ENCODE results near the gene ATMIN.

The ATMIN gene, protein sequence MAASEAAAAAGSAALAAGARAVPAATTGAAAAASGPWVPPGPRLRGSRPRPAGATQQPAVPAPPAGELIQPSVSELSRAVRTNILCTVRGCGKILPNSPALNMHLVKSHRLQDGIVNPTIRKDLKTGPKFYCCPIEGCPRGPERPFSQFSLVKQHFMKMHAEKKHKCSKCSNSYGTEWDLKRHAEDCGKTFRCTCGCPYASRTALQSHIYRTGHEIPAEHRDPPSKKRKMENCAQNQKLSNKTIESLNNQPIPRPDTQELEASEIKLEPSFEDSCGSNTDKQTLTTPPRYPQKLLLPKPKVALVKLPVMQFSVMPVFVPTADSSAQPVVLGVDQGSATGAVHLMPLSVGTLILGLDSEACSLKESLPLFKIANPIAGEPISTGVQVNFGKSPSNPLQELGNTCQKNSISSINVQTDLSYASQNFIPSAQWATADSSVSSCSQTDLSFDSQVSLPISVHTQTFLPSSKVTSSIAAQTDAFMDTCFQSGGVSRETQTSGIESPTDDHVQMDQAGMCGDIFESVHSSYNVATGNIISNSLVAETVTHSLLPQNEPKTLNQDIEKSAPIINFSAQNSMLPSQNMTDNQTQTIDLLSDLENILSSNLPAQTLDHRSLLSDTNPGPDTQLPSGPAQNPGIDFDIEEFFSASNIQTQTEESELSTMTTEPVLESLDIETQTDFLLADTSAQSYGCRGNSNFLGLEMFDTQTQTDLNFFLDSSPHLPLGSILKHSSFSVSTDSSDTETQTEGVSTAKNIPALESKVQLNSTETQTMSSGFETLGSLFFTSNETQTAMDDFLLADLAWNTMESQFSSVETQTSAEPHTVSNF

DNA sequence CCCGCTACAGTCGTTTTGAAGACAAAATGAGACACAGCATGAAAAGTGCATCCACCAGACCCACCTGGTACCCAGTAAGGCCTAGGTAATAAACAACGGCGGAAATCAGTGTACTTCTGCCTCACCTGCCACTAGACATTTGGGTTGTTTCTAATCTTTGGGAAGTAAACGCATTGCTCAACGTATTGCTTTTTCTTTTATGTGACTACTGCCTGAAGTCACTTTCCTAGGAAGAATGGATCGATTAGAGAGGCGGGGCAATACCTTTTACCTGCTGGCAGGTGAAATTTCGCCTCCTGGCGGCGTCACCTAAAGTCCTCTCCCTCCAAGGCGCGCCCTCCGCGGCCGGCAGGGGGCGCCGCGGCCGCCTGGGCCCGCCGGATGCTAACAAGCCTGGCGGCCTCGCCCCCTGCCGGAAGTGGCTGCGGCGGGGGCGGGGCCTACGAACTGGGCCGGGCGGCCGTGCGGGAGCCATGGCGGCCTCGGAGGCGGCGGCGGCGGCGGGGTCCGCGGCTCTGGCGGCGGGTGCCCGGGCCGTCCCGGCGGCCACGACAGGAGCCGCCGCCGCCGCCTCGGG lies at the start of gene ATMIN:
ATMIN (plus strand) TSS at position 445 of the 577 bp plus-strand sequence; CDS start at position 474, 29 bp downstream.
- Histone ChIP-seq H3K4me3 (peak within 1 kb of the TSS; percentile 57), H3K36me3 (replicated peaks) (peaks cover 18% of the 10 kb centered on the region), H3K27me3 (ENCODE audit: low read depth) (no peaks in the 10 kb centered on the region), H3K9me3 (peaks cover 5% of the 10 kb centered on the region; the same call in 1 of the 2 replicates), H3K4me1 (peaks cover 7% of the 10 kb centered on the region)
- in situ Hi-C loops (cut with MboI; ENCODE audit: low sequenced_read_pairs): loop anchor here (5.0 to 25.0 kb wide), 2 partner anchors 37 to 702 kb away; no protein-coding TSS in a partner anchor
- peak; percentile 74 to 90 for DNase-seq (ENCODE audit: low spot score in 2 of 2)

GRCh38 chr16:80986557-80986956 lies 49.1 kb upstream of the ATMIN start:
- no peaks in the 10 kb centered on the region; the same call in 1 of the 2 replicates for H3K36me3 ChIP-seq (replicated peaks)
- no peaks in the 10 kb centered on the region for H3K4me1 ChIP-seq
- H3K4me3 ChIP-seq: no peak overlapping the region
- no peaks in the 10 kb centered on the region for H3K9me3 ChIP-seq
- no peaks in the 10 kb centered on the region for H3K27me3 ChIP-seq (ENCODE audit: low read depth)
- in situ Hi-C loops (cut with MboI; ENCODE audit: low sequenced_read_pairs): no loop called here
- no peak for DNase-seq (ENCODE audit: low spot score in 2 of 2)

DNA sequence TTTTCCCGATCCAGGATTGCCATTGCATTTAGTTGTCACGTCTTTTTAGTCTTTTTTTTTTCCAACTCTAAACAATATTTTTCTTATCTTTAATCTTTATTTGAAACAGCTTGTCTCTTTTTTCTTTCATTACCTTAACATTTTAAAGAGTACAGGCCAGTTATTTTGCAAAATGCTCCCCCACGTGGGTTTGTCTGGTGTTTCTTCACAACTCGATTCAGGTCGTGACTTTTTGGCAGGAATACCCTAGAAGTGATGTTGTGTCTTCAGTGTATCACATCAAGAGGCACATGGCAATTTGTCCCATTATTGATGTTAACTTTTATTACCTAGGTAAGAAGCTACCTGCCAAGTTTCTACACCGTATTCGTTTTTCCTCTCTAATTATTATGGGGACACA lies 46.9 kb upstream of the ATMIN start:
- DNase-seq (ENCODE audit: low spot score in 2 of 2): no peak
- H3K9me3 ChIP-seq: no peaks in the 10 kb centered on the region
- no peaks in the 10 kb centered on the region for H3K4me1 ChIP-seq
- no peaks in the 10 kb centered on the region; the same call in none of the 2 replicates for H3K36me3 ChIP-seq (replicated peaks)
- H3K4me3 ChIP-seq: no peak overlapping the region
- in situ Hi-C loops (cut with MboI; ENCODE audit: low sequenced_read_pairs): no loop called here
- H3K27me3 ChIP-seq (ENCODE audit: low read depth): no peaks in the 10 kb centered on the region

DNA sequence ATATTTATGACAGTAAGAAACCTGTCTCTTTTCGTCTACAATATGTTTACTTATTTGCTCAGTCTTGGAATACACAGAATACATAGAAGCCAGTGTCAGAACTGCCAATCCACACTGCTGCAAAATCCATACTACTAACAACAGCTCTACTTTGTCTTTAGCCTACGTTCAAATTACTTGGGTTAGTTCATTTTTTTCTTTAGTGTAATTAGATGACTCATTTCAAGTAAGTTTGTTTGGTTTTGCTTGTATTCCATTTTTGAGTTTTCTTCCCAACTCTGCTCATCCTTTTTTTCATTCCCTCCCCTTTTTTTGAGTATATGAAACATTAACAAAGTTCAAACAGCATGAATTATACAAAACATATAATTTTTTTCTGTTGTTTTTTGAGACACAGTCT lies 45.8 kb upstream of the ATMIN start:
- no peaks in the 10 kb centered on the region; the same call in none of the 2 replicates for H3K36me3 ChIP-seq (replicated peaks)
- no peak overlapping the region for H3K4me3 ChIP-seq
- no peaks in the 10 kb centered on the region for H3K27me3 ChIP-seq (ENCODE audit: low read depth)
- in situ Hi-C loops (cut with MboI; ENCODE audit: low sequenced_read_pairs): no loop called here
- DNase-seq (ENCODE audit: low spot score in 2 of 2): no peak
- no peaks in the 10 kb centered on the region for H3K9me3 ChIP-seq
- no peaks in the 10 kb centered on the region for H3K4me1 ChIP-seq

GRCh38 chr16:80990577-80990976 lies 45.1 kb upstream of the ATMIN start:
- no peak overlapping the region for H3K4me3 ChIP-seq
- H3K4me1 ChIP-seq: no peaks in the 10 kb centered on the region
- no peak for DNase-seq (ENCODE audit: low spot score in 2 of 2)
- H3K27me3 ChIP-seq (ENCODE audit: low read depth): no peaks in the 10 kb centered on the region
- in situ Hi-C loops (cut with MboI; ENCODE audit: low sequenced_read_pairs): no loop called here
- H3K9me3 ChIP-seq: no peaks in the 10 kb centered on the region
- H3K36me3 ChIP-seq (replicated peaks): no peaks in the 10 kb centered on the region; the same call in 1 of the 2 replicates

GRCh38 chr16:80990978-80991377 lies 44.7 kb upstream of the ATMIN start:
- Histone ChIP-seq H3K9me3 (no peaks in the 10 kb centered on the region), H3K4me1 (no peaks in the 10 kb centered on the region), H3K36me3 (replicated peaks) (no peaks in the 10 kb centered on the region; the same call in 1 of the 2 replicates), H3K4me3 (no peak overlapping the region), H3K27me3 (ENCODE audit: low read depth) (no peaks in the 10 kb centered on the region)
- in situ Hi-C loops (cut with MboI; ENCODE audit: low sequenced_read_pairs): no loop called here
- DNase-seq (ENCODE audit: low spot score in 2 of 2): no peak

DNA sequence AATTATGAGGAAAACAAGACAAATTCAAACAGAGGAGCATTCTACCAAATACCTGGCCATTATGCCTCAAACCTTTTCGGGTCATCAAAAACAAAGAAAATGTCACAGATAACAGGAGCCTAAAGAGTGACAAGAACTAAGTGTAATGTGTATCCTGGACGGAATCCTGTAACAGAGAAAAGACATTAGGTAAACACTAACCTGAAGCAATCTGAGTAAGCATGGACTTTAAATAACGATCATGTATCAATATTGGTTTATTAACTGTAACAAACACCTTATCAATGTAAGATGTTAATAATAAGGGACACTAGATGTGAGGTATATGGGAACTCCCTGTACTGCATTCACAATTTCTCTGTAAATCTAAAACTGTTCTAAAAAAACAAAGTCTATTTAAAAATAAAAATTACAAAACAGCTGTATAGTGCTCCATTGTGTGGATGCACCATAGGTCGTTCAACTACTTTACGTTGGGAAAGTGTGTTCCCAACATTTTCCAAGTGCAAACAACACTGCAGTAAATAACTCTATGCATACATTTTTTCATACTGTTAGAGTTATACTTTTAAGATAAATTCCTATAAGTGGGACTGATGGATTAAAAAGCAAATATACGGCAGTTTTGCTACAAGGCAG lies 43.7 kb upstream of the ATMIN start:
- in situ Hi-C loops (cut with MboI; ENCODE audit: low sequenced_read_pairs): no loop called here
- Histone ChIP-seq H3K4me1 (peaks cover 7% of the 10 kb centered on the region), H3K36me3 (replicated peaks) (no peaks in the 10 kb centered on the region; the same call in 1 of the 2 replicates), H3K9me3 (no peaks in the 10 kb centered on the region), H3K27me3 (ENCODE audit: low read depth) (no peaks in the 10 kb centered on the region), H3K4me3 (no peak overlapping the region)
- DNase-seq (ENCODE audit: low spot score in 2 of 2): no peak

- Histone ChIP-seq H3K4me1 (peaks cover 11% of the 10 kb centered on the region), H3K4me3 (no peak overlapping the region), H3K9me3 (no peaks in the 10 kb centered on the region), H3K36me3 (replicated peaks) (no peaks in the 10 kb centered on the region; the same call in 1 of the 2 replicates), H3K27me3 (ENCODE audit: low read depth) (no peaks in the 10 kb centered on the region)
- DNase-seq (ENCODE audit: low spot score in 2 of 2): no peak
- in situ Hi-C loops (cut with MboI; ENCODE audit: low sequenced_read_pairs): no loop called here
These were observed 42.9 kb upstream of the ATMIN start for GRCh38 chr16:80992676-80993293.

DNA sequence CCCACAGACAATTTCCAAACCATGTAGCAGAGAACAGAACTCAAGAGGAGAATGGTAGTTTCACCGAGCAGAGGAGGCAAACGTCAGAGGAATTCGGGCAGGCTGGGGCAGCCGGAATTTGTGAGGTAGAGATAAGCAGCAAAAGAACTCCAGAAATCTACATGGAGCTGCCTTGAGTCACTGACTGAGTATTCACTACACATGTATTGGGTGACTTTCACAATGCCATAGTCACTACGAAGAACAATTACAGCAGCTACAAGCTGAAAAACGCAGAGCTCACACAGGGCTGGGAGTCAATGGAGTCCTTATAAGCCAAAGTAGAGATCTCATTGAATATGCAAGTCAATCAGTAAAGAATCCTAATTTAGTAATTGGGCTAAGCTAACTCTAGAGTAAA lies 42.3 kb upstream of the ATMIN start:
- no peak for DNase-seq (ENCODE audit: low spot score in 2 of 2)

GRCh38 chr16:80993834-80994233 lies 41.8 kb upstream of the ATMIN start:
- in situ Hi-C loops (cut with MboI; ENCODE audit: low sequenced_read_pairs): no loop called here

More for the DNA sequence above, 42.3 kb upstream of the ATMIN start:
- H3K36me3 ChIP-seq (replicated peaks): no peaks in the 10 kb centered on the region; the same call in 1 of the 2 replicates
- H3K4me1 ChIP-seq: peaks cover 11% of the 10 kb centered on the region
- in situ Hi-C loops (cut with MboI; ENCODE audit: low sequenced_read_pairs): no loop called here
- H3K9me3 ChIP-seq: no peaks in the 10 kb centered on the region
- H3K4me3 ChIP-seq: no peak overlapping the region
- H3K27me3 ChIP-seq (ENCODE audit: low read depth): no peaks in the 10 kb centered on the region

DNA sequence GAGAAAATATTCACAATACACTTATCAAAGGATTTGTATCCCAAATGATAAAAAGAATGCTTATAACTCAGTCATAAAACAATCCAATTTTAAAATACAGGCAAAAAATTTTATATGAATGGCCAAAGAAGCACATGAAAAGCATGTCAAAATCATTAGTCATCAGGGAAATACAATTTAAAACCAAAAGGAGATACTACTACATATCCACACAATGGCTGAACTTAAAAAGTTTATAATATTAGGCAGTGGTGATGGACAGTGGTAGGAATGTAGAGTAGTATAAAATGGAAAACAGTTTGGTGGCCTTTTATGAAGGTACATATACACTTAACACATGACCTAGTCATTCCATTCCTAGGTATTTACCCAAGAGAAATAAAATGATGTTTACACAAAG lies 41.2 kb upstream of the ATMIN start:
- in situ Hi-C loops (cut with MboI; ENCODE audit: low sequenced_read_pairs): no loop called here
- Histone ChIP-seq H3K36me3 (replicated peaks) (no peaks in the 10 kb centered on the region; the same call in 1 of the 2 replicates), H3K9me3 (no peaks in the 10 kb centered on the region), H3K4me1 (peaks cover 11% of the 10 kb centered on the region), H3K4me3 (no peak overlapping the region), H3K27me3 (ENCODE audit: low read depth) (no peaks in the 10 kb centered on the region)
- no peak for DNase-seq (ENCODE audit: low spot score in 2 of 2)

More at GRCh38 chr16:80993834-80994233, 41.8 kb upstream of the ATMIN start:
- no peaks in the 10 kb centered on the region for H3K27me3 ChIP-seq (ENCODE audit: low read depth)
- no peaks in the 10 kb centered on the region; the same call in 1 of the 2 replicates for H3K36me3 ChIP-seq (replicated peaks)
- H3K9me3 ChIP-seq: no peaks in the 10 kb centered on the region
- DNase-seq (ENCODE audit: low spot score in 2 of 2): no peak
- no peak overlapping the region for H3K4me3 ChIP-seq
- peaks cover 11% of the 10 kb centered on the region for H3K4me1 ChIP-seq

DNA sequence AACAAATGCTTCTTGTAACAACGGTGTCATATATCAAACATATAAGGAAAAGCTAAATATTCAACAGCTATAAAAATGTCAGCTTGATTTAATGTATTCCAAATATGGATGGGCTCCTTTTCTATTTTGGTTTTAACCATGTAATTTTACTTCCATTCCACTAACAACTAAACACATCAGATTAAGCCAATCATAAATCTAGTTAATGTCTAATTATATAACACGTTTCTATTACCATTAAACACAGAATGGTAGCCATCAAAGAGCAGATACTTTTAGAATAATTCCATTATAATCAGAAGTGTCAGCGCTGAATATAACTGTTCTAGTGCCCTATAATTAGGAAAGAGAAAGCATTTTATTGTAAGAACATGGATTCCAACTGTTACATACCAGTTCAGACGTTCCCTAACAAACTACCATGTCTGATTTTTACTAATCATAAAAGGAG lies 38.9 kb upstream of the ATMIN start:
- no peaks in the 10 kb centered on the region for H3K27me3 ChIP-seq (ENCODE audit: low read depth)
- peaks cover 15% of the 10 kb centered on the region for H3K4me1 ChIP-seq
- H3K4me3 ChIP-seq: no peak overlapping the region
- DNase-seq (ENCODE audit: low spot score in 2 of 2): no peak
- in situ Hi-C loops (cut with MboI; ENCODE audit: low sequenced_read_pairs): no loop called here
- H3K9me3 ChIP-seq: no peaks in the 10 kb centered on the region
- H3K36me3 ChIP-seq (replicated peaks): no peaks in the 10 kb centered on the region; the same call in none of the 2 replicates

All from HAP-1 (cell line).